ENCODE results near the gene CENPH.

CENPH gene

DNA sequence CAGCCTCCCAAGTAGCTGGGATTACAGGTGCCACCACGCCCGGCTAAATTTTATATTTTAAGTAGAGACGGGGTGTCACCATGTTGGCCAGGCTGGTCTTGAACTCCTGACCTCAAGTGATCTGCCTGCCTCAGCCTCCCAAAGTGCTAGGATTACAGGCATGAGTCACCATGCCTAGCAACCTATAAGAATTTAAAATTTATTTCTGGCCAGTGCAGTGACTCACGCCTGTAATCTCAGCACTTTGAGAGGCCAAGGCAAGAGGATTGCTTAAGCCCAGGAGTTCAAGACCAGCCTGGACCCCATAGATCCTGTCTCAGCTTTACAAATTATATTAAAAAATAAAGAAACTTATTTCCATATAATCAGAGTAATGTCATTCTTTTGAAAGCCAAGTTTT, 66.6 kb downstream of the CENPH start:
- peak; percentile 52 for DNase-seq

- DNase-seq = no peak
Observed at GRCh38 chr5:69257577-69257976, 68.2 kb downstream of the CENPH start.

Data from EL (cell line).